ENCODE measurements around the gene RPS18. TPM values are rescaled to one million over a fixed set of nuclear protein-coding genes. Genes with fewer than 3 reads are reported as not detected.
A peak's percentile ranks its signal among the peaks of the same experiment; 100 is the strongest.

The RPS18 gene
- total and polyA plus RNA-seq, 9 of the 15 experiments (the other 6 are each of a cell fraction or from before 2014, with no cell fraction given): 5,023 to 17,516 (median 8,131) TPM

DNA sequence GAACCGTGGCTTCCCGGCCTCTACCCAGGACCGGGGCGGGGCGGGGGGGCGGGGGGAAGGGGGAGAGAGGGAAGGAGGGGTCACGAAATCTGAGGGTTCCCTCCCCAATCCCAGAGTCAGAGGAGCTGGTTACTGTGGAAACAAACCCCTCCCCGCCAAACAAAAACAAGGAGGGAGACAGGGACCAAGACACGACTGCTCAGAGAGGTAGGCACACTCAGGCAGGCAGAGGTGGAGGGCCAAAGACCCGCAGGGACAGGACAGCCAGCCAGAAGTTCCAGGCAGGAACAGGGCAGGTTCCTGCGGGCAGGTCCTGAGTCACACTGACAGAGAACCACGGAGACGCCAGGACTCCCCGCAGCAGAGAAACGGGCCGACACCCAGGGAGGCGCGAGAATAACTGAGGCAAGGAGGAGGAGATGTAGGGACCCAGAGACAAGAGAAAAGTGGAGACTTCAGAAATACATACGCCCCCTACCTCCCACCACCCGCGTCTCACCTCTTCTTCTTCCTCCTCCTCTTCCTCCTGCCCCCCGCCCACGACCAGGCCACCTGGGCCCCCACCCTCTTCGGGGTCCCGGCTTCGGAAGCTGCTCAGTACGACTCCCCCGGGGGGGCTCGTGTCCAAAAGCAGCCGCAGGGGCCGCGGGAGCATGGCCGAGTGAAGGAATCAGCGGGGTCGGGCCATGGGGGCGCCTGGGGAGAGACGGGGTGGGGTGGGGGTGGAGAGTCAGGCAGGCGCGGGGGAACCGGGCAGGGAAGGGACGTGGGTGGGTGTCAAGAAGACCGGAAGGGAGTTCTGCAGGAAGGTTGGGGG, 26.3 kb downstream of the RPS18 start (continued):
- no peak for TF ChIP-seq ZNF79 (CRISPR knock-in tag; IDR thresholded peaks at IDR 0.05; ENCODE audit: low read depth)
- no peak for TF ChIP-seq ZNF324 (CRISPR knock-in tag; IDR thresholded peaks at IDR 0.05)
- no peak for TF ChIP-seq NRF1 (conservative IDR thresholded peaks at IDR 0.05 in 1 of 2, IDR thresholded peaks at IDR 0.05 in 1 of 2)
- TF ChIP-seq SRSF3 (IDR thresholded peaks at IDR 0.05; ENCODE audit: insufficient read depth, low read length): no peak
- TF ChIP-seq NR2C2 (CRISPR knock-in tag; IDR thresholded peaks at IDR 0.05): no peak; the same call in 1 of the 2 replicates
- no peak for TF ChIP-seq NR2C2 (tag; IDR thresholded peaks at IDR 0.05)
- TF ChIP-seq SNRNP70 (optimal IDR thresholded peaks at IDR 0.05; ENCODE audit: low read depth, low read length): no peak
- TF ChIP-seq, protein P1, sequence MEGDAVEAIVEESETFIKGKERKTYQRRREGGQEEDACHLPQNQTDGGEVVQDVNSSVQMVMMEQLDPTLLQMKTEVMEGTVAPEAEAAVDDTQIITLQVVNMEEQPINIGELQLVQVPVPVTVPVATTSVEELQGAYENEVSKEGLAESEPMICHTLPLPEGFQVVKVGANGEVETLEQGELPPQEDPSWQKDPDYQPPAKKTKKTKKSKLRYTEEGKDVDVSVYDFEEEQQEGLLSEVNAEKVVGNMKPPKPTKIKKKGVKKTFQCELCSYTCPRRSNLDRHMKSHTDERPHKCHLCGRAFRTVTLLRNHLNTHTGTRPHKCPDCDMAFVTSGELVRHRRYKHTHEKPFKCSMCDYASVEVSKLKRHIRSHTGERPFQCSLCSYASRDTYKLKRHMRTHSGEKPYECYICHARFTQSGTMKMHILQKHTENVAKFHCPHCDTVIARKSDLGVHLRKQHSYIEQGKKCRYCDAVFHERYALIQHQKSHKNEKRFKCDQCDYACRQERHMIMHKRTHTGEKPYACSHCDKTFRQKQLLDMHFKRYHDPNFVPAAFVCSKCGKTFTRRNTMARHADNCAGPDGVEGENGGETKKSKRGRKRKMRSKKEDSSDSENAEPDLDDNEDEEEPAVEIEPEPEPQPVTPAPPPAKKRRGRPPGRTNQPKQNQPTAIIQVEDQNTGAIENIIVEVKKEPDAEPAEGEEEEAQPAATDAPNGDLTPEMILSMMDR (IDR thresholded peaks at IDR 0.05 in 2 of 3, conservative IDR thresholded peaks at IDR 0.05 in 1 of 3; ENCODE audit: insufficient read depth in 2 of 3, low read depth in 1 of 3, low read length in 3 of 3): peak in 1 of 3 experiments; percentile 20; a peak in 1 of 6 replicates
- TF ChIP-seq ZNF696 (CRISPR knock-in tag; conservative IDR thresholded peaks at IDR 0.05): no peak
- TF ChIP-seq NFRKB (IDR thresholded peaks at IDR 0.05; ENCODE audit: low read depth): 0 out of 2 replicates have a peak, but pooled peaks have one; percentile 26
- no peak for TF ChIP-seq PHB (CRISPR knock-in tag; IDR thresholded peaks at IDR 0.05)
- no peak for TF ChIP-seq ARHGAP35 (IDR thresholded peaks at IDR 0.05; ENCODE audit: partially characterized antibody)
- no peak for TF ChIP-seq ZNF589 (CRISPR knock-in tag; IDR thresholded peaks at IDR 0.05; ENCODE audit: low read depth)
- no peak for TF ChIP-seq ZNF668 (CRISPR knock-in tag; IDR thresholded peaks at IDR 0.05)
- TF ChIP-seq, protein P2, sequence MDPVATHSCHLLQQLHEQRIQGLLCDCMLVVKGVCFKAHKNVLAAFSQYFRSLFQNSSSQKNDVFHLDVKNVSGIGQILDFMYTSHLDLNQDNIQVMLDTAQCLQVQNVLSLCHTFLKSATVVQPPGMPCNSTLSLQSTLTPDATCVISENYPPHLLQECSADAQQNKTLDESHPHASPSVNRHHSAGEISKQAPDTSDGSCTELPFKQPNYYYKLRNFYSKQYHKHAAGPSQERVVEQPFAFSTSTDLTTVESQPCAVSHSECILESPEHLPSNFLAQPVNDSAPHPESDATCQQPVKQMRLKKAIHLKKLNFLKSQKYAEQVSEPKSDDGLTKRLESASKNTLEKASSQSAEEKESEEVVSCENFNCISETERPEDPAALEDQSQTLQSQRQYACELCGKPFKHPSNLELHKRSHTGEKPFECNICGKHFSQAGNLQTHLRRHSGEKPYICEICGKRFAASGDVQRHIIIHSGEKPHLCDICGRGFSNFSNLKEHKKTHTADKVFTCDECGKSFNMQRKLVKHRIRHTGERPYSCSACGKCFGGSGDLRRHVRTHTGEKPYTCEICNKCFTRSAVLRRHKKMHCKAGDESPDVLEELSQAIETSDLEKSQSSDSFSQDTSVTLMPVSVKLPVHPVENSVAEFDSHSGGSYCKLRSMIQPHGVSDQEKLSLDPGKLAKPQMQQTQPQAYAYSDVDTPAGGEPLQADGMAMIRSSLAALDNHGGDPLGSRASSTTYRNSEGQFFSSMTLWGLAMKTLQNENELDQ (CRISPR knock-in tag; IDR thresholded peaks at IDR 0.05; ENCODE audit: borderline replicate concordance): no peak
- no peak for TF ChIP-seq KDM1A (IDR thresholded peaks at IDR 0.05)
- no peak for TF ChIP-seq RBM15 (IDR thresholded peaks at IDR 0.05; ENCODE audit: insufficient read depth, low read length)
- TF ChIP-seq SNAPC5 (CRISPR knock-in tag; IDR thresholded peaks at IDR 0.05): no peak
- no peak for TF ChIP-seq MCM5 (IDR thresholded peaks at IDR 0.05; ENCODE audit: low read depth)
- no peak for TF ChIP-seq CREB1 (IDR thresholded peaks at IDR 0.05)
- peak; percentile 36; the same call in 1 of the 2 replicates for TF ChIP-seq CREB1 (CRISPR knock-in tag; IDR thresholded peaks at IDR 0.05)
- TF ChIP-seq ZNF316 (IDR thresholded peaks at IDR 0.05): peak; percentile 52
- no peak for TF ChIP-seq RBBP5 (IDR thresholded peaks at IDR 0.05; ENCODE audit: borderline replicate concordance, insufficient read depth, low read length, poor library complexity, severe bottlenecking)
- TF ChIP-seq ZEB2 (IDR thresholded peaks at IDR 0.05): peak; percentile 41; the same call in 1 of the 2 replicates
- TF ChIP-seq GTF2A2 (tag; IDR thresholded peaks at IDR 0.05): no peak
- TF ChIP-seq ZFPM2 (CRISPR knock-in tag; IDR thresholded peaks at IDR 0.05): no peak
- TF ChIP-seq SMARCA4 (IDR thresholded peaks at IDR 0.05): peak; percentile 35; the same call in 1 of the 2 replicates
- no peak for TF ChIP-seq TFAM (CRISPR knock-in tag; conservative IDR thresholded peaks at IDR 0.05)

Measured in K562 (cell line).